CD4-positive, alpha-beta T cell treated with Interleukin-6 at 100 ng/mL for 8 hours (primary cell): Measurements from ENCODE around the gene INPP5A.
"Not testable (repeated sequence)": the region's sequence is repeated elsewhere in the genome, so short reads cannot be mapped to it uniquely, and the experiment has no call there.

Experiments used
- DNase-seq: peaks from one replicate; pipeline ENCODE4 v3.0.0-alpha.2; 2020; ENCODE audit warnings: mixed read lengths, low spot score

Gene INPP5A

DNA sequence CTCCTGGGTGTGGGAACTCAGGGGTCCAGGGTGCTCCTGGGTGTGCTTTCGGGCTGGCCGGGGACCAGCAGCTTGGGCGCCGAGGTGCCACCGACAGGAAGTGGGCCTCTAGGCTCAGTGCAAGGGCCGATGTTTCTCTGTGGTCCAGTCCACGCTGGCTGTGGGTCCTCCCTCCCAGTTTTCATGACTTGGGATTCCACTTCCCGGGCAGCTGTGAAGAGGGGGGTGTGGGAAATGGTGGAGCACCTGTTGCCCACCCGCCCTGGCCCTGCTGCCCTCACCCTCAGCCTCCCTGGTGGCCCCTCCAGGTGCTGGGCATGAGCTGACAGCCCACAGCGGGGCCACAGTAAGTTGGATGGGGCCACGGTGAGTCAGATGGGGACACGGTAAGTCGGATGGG is 189.8 kb downstream of the INPP5A start:
- no peak for DNase-seq

GRCh38 chr10:132728321-132728720 is 190.7 kb downstream of the INPP5A start:
- DNase-seq: no peak

GRCh38 chr10:132728741-132729140 is 191.2 kb downstream of the INPP5A start:
- no peak for DNase-seq

DNA sequence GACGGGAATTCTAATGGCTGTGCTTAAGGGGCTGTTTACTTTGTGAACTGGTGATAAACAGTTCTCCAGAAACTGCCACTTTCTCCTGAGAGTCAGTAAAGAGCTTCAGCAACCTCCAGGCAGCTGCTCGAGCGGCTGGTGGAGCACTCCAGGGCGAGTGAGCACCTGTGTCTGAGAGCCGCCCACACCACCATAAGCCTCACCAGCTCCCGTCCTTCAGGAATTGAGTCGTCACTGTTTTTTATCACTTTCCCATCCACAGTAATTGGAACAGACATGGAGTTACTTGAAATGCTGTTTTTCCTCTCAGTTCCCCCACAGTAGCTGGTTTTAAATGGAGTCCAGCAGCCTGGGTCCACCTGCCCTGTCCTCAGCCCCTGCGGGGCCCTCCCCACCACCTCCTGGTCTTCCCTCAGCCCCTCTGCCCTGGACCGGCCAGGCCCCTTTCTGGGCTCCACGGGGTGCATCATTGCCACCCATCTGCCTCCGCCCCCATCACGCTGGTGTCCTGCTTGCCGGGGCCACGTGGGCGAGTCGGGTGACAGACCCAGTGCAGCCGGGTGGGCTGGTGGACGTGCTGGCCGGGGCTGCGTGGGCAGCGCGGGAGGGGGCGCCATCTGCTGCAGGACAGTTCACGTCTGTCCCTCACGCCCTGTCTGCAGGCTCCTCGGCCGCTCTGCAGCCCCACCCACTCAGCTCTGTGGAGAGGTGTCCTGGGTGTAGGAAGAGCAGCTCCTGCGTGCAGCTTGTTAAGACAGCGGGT is 192.4 kb downstream of the INPP5A start:
- DNase-seq: no peak

DNA sequence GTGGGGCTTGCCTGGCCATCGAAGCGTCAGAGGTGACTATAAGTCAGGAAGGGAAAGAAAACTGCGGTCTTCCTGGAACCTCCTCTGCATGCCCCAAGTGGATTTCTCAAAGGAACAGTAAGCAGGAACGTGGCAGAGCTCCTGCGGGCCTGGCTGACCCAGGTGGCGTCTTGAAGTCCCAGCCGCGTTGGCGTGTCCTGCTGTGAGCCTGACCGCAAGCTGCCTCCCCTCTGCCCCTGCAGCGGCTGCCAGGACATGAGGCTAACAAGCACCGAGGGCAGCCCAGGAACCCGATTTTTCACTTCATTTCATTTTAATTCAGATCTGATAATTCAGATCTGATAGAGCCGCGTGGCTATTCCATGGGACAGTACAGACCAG is 193.0 kb downstream of the INPP5A start:
- no peak for DNase-seq

- DNase-seq: no peak
These were observed 194.9 kb downstream of the INPP5A start for GRCh38 chr10:132732518-132732917.

- DNase-seq: no peak
These were observed 196.3 kb downstream of the INPP5A start for GRCh38 chr10:132733926-132734325.

DNA sequence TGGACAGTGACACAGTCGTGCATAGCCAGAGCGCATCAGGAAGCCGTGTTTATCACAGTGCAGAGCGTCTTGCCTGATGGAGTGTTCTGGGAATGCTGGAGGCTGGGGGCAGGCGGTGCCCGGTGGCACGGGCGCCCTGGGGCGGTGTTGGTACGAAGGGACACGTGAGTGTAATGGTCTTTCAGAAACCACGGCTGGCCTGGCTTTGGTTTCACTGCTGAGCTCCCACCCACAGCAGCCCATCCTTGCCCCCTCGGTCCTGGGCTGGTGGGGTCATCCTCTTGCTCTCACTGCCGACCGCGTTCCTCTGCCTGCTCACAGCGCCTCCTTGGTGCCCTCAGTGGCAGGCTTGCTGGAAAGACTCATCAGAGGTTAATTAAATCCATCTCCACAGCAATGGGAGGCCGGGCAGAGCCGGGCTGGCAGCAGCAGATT is 197.8 kb downstream of the INPP5A start:
- DNase-seq: no peak

DNA sequence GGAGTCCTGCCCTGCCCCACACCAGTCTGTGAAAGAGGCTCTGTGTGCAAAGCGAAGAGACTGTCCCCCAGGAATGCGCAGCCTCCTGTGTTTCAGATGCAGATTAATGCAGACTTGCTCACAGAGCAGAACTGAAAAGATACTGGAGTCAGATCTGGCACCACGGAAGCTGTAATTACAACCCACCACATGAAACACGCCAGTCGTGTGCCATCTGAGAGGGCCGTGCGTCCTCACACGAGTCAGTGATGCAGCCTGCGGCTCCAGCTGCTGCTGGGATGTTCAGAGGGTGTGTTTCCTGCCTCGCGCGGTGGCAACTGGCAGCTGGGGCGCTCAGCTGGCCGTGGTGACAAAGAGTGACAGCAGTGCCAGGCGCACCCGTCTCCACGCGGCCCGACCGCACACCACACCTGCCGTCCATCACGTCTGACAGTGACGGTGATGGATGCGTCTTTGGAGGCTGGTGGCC is 198.4 kb downstream of the INPP5A start:
- no peak for DNase-seq

DNA sequence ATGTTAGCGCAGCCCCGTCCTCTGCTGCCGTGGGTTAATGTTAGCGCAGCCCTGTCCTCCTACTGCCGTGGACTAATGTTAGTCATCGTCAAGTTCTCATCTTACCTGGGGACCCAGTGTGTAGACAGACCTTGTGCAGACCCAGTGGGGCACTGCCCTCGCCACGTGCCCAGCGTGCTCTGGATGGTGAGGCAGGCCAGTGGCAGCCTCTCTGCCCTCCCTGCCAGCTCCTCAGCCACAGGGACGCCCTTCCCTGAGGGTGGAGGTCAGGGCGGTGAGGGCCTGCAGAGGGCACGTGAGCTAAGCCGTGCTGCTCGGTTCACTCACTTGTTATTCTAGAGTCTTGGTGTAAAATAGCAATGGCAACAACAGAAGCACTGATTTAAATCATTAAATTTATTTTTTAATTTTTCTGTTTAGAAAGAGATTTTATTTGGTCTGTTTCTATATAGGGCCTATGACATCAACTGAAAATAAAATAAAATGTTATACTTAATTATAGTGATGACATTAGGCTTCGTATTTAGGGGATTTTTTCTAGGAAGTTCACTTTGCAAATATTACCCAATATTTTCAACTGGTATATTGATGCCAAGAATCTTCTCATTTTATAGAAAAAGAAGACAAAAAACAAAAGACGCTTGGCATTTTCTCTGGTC is 199.9 kb downstream of the INPP5A start:
- no peak for DNase-seq

GRCh38 chr10:132738454-132739224 is 201.1 kb downstream of the INPP5A start:
- DNase-seq: no peak

GRCh38 chr10:132739225-132739613 is 201.6 kb downstream of the INPP5A start:
- no peak for DNase-seq

GRCh38 chr10:132740588-132740987 is 203.0 kb downstream of the INPP5A start:
- DNase-seq: no peak

DNA sequence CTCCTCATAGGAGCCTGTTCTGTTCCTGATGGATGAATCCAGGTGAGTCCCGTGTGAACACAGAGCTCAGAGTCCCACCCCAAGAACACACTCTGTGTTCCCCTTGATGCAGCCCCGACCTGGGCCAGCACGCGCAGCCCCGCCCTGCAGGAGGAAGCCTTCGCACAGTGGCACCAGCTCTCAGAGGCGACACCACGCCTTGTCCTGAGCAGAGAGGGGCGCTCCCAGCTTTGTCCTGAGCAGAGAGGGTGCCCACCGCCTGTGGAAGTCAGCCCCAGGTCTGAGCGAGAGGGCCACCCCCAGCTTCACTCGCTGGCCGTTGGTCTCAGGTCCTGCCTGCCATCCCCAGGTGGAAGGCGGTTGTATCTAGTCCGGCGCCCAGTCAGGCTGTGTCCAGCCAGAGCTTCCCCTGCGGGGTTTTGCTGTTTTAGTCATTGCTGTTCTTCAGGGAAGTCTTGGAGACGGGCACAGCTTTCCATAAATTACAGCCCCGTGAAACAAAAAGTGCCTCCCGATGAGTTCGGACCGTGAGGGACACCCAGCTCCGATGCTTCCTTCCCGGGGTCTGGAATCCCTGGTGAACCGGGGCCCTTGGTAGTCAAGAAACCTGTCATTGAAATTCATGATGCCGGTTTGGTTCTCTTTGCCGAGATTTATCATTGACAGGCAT is 204.7 kb downstream of the INPP5A start:
- DNase-seq: no peak

DNA sequence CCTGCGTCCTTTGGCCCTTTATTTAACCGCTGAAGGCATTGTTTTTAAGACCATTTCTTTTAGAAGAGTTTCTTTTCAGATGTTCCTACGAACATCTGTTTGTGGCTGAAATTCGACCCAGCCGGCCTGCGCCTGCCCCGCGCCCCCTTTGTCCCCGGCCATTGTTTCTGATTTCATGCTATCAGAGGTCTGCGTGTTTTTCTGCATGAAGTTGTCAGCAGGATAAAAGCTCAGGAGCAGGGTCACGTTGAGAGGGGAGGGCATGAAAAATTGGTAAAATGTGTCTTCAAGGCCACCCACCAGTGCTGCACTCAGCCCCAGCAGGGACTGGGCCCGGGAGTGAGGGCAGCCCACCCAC is 205.2 kb downstream of the INPP5A start:
- no peak for DNase-seq

DNA sequence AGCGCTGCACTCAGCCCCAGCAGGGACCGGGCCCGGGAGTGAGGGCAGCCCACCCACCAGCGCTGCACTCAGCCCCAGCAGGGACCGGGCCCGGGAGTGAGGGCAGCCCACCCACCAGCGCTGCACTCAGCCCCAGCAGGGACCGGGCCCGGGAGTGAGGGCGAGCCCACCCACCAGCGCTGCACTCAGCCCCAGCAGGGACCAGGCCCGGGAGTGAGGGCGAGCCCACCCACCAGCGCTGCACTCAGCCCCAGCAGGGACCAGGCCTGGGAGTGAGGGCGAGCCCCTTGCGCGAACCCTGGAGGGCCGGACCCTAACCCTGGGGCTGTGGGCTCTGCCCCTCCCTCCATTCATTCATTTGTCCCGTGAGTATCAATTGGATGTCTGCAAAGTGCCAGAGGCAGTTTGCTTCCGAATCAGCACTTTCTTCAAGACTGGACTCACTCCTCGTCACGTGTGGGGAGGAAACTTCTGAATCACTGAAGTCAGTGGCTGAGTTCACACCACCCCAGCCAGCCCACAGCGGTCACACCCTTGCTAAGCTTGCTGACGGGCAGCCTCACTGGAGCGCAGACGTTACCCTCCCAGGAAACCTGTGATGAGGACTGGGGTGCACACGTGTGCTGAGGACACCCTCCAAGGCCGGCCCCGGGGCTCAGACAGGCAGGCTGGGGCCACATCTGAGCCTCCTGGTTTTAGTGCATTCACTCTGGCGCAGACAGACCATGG is 205.8 kb downstream of the INPP5A start:
- DNase-seq: not testable (repeated sequence)

DNA sequence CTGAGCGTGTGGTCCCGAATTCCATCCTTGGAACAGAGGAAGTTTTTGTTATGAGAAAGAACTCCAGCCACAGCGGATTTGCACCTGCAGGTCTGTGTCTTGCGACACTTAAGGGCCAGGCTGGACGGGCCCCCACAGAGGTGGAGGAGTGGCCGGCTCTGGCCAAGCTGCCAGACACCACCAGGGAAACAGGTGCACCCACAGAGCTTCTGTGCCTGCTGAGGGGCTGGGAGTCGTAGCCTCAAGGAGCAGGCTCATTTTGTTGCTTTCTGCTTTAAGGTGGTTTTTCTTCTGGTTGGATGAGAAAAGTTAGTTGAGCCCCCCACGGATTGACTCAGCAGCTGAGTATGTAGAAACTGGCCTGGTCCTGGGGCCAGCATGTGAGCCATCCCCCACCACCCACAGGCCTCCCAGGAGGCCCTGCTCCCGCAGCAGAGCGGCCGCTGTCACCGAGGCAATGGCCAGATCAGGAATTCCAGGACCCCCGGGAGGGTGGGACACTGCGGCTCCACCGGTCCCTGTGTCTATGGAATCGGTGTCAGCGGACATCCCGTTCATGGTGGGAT is 206.4 kb downstream of the INPP5A start:
- DNase-seq: no peak

GRCh38 chr10:132744839-132745238 is 207.3 kb downstream of the INPP5A start:
- no peak for DNase-seq

GRCh38 chr10:132745511-132745910 is 207.9 kb downstream of the INPP5A start:
- DNase-seq: no peak

DNA sequence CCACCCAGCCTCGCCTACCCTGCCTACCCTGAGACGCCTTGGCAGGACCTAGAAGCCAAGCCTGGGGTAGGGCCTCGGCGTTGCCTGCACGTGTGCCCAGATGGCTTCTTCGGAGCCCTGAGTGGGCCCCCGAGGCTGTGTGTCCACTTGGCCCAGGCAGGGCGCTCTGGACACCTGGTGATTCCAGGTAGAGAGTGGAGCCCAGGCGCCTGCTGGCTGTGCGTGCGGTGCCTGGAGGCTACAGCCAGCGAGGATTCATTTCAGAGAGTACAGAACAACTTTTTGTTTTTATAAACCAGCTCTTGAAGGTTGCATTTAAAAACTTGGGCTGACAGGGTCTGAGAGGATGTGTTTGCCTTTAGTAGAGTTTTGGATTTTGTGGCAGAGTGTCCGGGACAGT is 208.4 kb downstream of the INPP5A start:
- no peak for DNase-seq

- no peak for DNase-seq
These were observed 208.8 kb downstream of the INPP5A start for GRCh38 chr10:132746386-132746785.
